Activated effector memory CD4-positive, alpha-beta T cell treated with Interleukin-2 at 50 U/mL for 16 hours (primary cell): ENCODE results near the gene MT1A.

ENCODE experiments used
- DNase-seq: peaks from one replicate; pipeline ENCODE4 v3.0.0-alpha.2; 2020

Gene MT1A

GRCh38 chr16:56637814-56638750 is at the start of gene MT1A:
TSS of gene MT1A (plus strand) at chr16:56638666. CDS start at chr16:56638739, 73 bp downstream.
- DNase-seq = no peak

GRCh38 chr16:56588781-56589140 is 49.7 kb upstream of the MT1A start:
- DNase-seq = no peak

GRCh38 chr16:56589141-56590039 is 49.1 kb upstream of the MT1A start, which contains the start of gene MT3:
TSS of gene MT3 (plus strand) at chr16:56589528. CDS start at chr16:56589591, 63 bp downstream.
- no peak for DNase-seq

- DNase-seq = no peak
Observed at GRCh38 chr16:56591377-56592060, 46.9 kb upstream of the MT1A start.

GRCh38 chr16:56593573-56594291 is 44.7 kb upstream of the MT1A start:
- no peak for DNase-seq

GRCh38 chr16:56594292-56594619 is 44.2 kb upstream of the MT1A start:
- DNase-seq = no peak

GRCh38 chr16:56600398-56600999 is 38.0 kb upstream of the MT1A start:
- no peak for DNase-seq

- DNase-seq = no peak
Observed at GRCh38 chr16:56601325-56601724, 37.1 kb upstream of the MT1A start.

GRCh38 chr16:56603589-56603988 is 34.9 kb upstream of the MT1A start:
- DNase-seq = no peak

- DNase-seq = no peak
Observed at GRCh38 chr16:56604966-56605365, 33.5 kb upstream of the MT1A start.

GRCh38 chr16:56605475-56605874 is 33.0 kb upstream of the MT1A start:
- no peak for DNase-seq

GRCh38 chr16:56606071-56606475 is 32.4 kb upstream of the MT1A start:
- no peak for DNase-seq

GRCh38 chr16:56606476-56607108 is 31.9 kb upstream of the MT1A start:
- DNase-seq = no peak

GRCh38 chr16:56607109-56607618 is 31.3 kb upstream of the MT1A start:
- no peak for DNase-seq

GRCh38 chr16:56607675-56608042 is 30.8 kb upstream of the MT1A start:
- DNase-seq = no peak

GRCh38 chr16:56608043-56608875 is 30.2 kb upstream of the MT1A start, which contains the start of gene MT2A:
TSS of gene MT2A (plus strand) at chr16:56608584. CDS start at chr16:56608656, 72 bp downstream.
- peak; percentile 84 for DNase-seq

GRCh38 chr16:56608876-56609462 is 29.5 kb upstream of the MT1A start:
- DNase-seq = no peak

- peak; percentile 44 for DNase-seq
Observed at GRCh38 chr16:56609463-56609921, 29.0 kb upstream of the MT1A start.

- DNase-seq = peak; percentile 48
Observed at GRCh38 chr16:56610017-56610608, 28.4 kb upstream of the MT1A start.
